Nephron progenitor cell (in vitro differentiated cells): ENCODE results near the gene RGS1.
A peak's percentile ranks its signal among the peaks of the same experiment; 100 is the strongest.

Experiments used
- DNase-seq: peaks from one replicate; pipeline ENCODE4 v3.0.0; 2021
- H3K27ac Mint-ChIP-seq: 2 replicates; pipeline ENCODE4 v1.8.0; 2021; ENCODE audit warnings: mild to moderate bottlenecking, moderate library complexity, mixed read lengths
- H3K27me3 Mint-ChIP-seq: 2 replicates; pipeline ENCODE4 v1.8.0; 2021; ENCODE audit warnings: mild to moderate bottlenecking, low read depth, mixed read lengths; ENCODE audit not compliant: poor library complexity
- H3K36me3 Mint-ChIP-seq: 2 replicates; pipeline ENCODE4 v1.8.0; 2021; ENCODE audit warnings: low read depth, mixed read lengths
- H3K4me1 Mint-ChIP-seq: 2 replicates; pipeline ENCODE4 v1.8.0; 2021; ENCODE audit warnings: mixed read lengths
- H3K4me3 Mint-ChIP-seq: 2 replicates; pipeline ENCODE4 v1.8.0; 2021; ENCODE audit warnings: mild to moderate bottlenecking, moderate library complexity, mixed read lengths
- H3K9me3 Mint-ChIP-seq: 2 replicates; pipeline ENCODE4 v1.8.0; 2021; ENCODE audit warnings: mild to moderate bottlenecking, moderate library complexity, mixed read lengths
- CTCF ChIP-seq: fragments of 200-600 bp; sonication (generic); IDR thresholded peaks from 2 replicates; pipeline ENCODE4 v1.5.0; 2021; ENCODE audit warnings: antibody characterized with exemption

The RGS1 gene

DNA sequence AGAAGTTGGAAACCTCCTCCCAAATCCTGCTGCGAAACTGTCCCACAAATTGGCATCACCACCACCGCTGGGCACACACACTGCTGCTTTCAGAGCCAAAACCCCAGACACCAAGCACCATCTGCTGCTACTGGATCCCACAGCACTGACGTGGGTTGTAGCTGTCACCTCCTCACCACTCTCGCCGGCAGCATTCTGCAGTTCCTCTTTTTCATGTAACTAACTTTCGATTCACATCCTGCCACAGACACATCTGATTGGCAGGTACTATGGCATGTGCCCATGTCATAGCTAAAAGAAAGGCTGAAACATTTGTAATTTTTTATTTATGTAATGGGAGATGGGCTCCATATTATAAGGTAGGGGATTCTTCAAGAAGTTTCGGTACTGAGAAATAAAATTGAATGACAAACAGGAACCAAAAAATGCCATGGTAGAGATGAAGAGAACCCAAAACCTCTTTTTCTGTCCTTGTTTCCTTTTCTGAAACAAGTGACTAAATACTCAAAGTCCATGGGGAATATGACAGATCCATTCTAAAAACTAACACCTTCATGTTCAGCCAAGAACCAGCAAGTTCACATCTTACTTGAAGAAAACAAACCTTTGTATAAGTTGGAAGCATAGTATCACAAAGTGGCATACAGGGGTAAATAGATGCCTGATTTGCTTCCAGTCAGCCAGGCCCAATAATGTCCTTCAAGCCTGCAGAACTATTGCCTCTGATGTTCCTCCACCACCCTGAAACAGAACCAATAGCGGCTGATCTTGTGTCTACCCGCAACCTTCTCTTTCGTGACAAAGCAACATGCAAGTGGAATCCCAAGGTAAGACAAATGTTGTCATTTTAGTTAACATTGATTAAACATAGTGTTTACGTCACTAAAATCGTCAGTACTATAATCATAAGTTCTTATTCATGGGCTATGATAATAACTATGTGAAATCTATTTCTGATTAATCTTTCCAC, 33.8 kb downstream of the RGS1 start:
- H3K27ac Mint-ChIP-seq, result peak overlapping the region; percentile 74
- no peaks in the 10 kb centered on the region for H3K4me1 Mint-ChIP-seq
- TF ChIP-seq CTCF, result no peak
- H3K4me3 Mint-ChIP-seq, result no peak overlapping the region
- DNase-seq, result no peak
- H3K27me3 Mint-ChIP-seq, result no peaks in the 10 kb centered on the region
- H3K36me3 Mint-ChIP-seq, result no peaks in the 10 kb centered on the region
- H3K9me3 Mint-ChIP-seq, result no peaks in the 10 kb centered on the region

DNA sequence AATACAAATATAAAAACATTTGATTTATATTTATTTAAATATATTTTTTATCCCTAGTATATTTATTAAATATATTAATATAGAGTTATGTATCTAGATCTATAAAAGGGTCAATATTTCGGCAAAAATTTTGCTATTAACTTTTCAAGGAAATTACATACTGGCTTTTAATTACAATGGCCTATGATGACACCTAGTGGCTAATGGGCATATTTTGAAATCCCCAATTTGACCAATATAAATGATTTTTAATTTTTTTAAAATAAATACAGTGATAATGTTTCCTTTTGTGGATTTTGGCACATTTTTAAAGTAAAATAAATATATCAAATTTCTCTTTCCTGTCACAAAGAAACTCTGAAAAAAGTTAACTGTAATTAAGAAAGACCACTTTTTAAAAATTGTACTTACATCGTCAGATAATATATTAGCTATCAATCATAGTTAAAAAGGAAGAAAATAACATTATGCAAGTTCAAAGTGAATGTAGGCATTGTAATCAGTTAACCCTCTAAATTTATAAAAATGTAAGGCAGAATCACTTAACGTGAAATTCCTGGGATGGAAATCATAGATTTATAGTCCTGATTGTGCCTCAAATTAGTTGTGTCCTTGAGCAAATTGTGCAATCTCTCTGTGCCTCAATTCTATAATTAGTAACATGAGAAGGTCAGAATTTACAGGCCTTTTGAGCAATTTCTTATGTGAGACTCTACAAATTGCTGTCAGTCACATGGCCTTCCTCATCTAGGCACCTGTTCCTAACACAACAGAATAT, 34.7 kb downstream of the RGS1 start:
- H3K4me3 Mint-ChIP-seq, result no peak overlapping the region

DNA sequence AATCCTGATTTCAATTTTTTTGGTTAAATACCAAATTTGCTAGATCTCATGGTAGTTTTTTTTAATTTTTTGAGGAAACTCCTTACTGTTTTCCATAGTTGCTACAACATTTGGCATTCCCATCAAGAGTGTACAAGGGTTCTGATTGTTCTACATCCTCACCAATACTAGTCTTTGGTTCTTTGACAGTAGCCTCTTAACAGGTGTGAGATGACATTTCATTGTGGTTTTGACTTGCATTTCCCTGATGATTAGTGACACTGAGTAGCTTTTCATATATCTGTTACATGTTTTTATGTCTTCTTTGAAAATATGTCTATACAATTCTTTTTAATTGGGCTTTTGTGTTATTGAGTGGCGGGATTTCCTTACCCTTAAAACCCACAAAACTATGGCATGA, 39.5 kb downstream of the RGS1 start:
- no peak for DNase-seq
- no peak for TF ChIP-seq CTCF
- Mint-ChIP-seq H3K27ac (no peak overlapping the region), H3K9me3 (no peaks in the 10 kb centered on the region), H3K27me3 (no peaks in the 10 kb centered on the region), H3K4me3 (no peak overlapping the region), H3K36me3 (no peaks in the 10 kb centered on the region), H3K4me1 (no peaks in the 10 kb centered on the region)

More for the DNA sequence above, 34.7 kb downstream of the RGS1 start:
- no peaks in the 10 kb centered on the region for H3K9me3 Mint-ChIP-seq
- no peaks in the 10 kb centered on the region for H3K36me3 Mint-ChIP-seq
- no peak for DNase-seq
- H3K4me1 Mint-ChIP-seq, result no peaks in the 10 kb centered on the region
- TF ChIP-seq CTCF, result peak; percentile 57
- H3K27me3 Mint-ChIP-seq, result no peaks in the 10 kb centered on the region
- no peak overlapping the region for H3K27ac Mint-ChIP-seq

- DNase-seq, result no peak
- H3K27me3 Mint-ChIP-seq, result no peaks in the 10 kb centered on the region
- no peak overlapping the region for H3K4me3 Mint-ChIP-seq
- no peaks in the 10 kb centered on the region for H3K36me3 Mint-ChIP-seq
- H3K27ac Mint-ChIP-seq, result no peak overlapping the region
- H3K4me1 Mint-ChIP-seq, result no peaks in the 10 kb centered on the region
- no peak for TF ChIP-seq CTCF
- peaks cover 9% of the 10 kb centered on the region for H3K9me3 Mint-ChIP-seq
Observed at GRCh38 chr1:192620071-192620635, 44.6 kb downstream of the RGS1 start.

DNA sequence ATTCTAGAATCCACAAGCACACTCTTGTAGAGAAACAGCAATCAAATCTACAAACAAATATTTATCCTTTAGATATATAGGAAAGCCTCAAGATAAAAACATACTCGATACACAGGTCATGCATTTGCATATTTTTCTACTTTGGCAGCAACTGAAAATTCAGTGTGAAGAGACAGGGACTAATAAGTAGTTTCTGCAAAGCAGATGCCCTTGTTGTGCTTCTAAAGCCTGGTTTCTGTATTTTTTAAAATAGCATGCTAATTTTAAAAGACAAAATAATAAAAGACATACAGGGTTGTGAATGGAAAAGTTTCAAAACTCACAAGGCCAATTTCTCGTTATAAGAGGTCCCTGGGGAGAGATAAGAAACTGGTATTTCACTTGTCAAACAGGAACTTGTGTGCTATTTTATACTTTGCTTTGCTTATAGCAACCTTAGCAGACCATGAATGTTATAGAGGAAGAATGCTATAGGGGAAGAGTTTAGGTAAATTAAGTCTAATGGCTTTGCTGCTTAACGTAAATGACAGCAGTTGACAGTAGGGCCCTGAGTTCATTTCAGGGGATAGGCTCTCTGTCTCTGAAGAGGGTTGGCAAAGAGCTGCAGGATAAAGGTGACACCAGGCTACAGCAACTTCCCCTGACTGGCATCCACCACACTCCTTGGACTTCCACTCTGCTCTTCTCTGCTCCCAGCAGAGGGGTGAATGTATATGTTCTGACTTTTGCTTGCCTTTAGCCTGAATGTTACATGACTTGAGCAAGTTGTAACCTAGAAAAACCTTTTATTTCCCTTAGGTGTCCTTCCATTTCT, 51.0 kb downstream of the RGS1 start:
- no peaks in the 10 kb centered on the region for H3K27me3 Mint-ChIP-seq
- H3K9me3 Mint-ChIP-seq, result peaks cover 6% of the 10 kb centered on the region
- no peak for DNase-seq
- H3K27ac Mint-ChIP-seq, result no peak overlapping the region
- no peak for TF ChIP-seq CTCF
- H3K4me3 Mint-ChIP-seq, result no peak overlapping the region
- H3K36me3 Mint-ChIP-seq, result no peaks in the 10 kb centered on the region
- peaks cover 12% of the 10 kb centered on the region for H3K4me1 Mint-ChIP-seq
